HG03575 (cell line): Measurements from ENCODE around the gene ZFP36L1.

Source experiments
- ATAC-seq: cut with Tn5 transposase; IDR thresholded peaks from one replicate; pipeline ENCODE4 v1.9.1; 2021; ENCODE audit not compliant: unreplicated experiment, insufficient number of reproducible peaks, low FRiP score; ENCODE audit errors: extremely low read depth

Gene ZFP36L1

DNA sequence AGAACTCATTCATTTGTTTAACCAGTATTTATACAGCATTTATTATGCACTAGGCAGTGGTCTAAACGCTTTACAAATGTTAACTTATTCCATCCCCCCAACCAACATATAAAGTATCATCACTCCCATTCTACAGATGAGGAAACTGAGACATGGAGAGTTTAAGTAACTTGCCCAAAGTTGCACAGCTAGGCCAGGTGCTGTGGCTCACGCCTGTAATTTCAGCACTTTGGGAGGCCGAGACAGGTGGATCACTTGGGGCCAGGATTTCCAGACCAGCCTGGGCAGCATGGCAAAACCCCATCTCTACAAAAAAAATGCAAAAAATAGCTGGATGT, 37.9 kb downstream of the ZFP36L1 start:
- ATAC-seq, result no peak

GRCh38 chr14:68753690-68754089, 39.2 kb downstream of the ZFP36L1 start:
- no peak for ATAC-seq

DNA sequence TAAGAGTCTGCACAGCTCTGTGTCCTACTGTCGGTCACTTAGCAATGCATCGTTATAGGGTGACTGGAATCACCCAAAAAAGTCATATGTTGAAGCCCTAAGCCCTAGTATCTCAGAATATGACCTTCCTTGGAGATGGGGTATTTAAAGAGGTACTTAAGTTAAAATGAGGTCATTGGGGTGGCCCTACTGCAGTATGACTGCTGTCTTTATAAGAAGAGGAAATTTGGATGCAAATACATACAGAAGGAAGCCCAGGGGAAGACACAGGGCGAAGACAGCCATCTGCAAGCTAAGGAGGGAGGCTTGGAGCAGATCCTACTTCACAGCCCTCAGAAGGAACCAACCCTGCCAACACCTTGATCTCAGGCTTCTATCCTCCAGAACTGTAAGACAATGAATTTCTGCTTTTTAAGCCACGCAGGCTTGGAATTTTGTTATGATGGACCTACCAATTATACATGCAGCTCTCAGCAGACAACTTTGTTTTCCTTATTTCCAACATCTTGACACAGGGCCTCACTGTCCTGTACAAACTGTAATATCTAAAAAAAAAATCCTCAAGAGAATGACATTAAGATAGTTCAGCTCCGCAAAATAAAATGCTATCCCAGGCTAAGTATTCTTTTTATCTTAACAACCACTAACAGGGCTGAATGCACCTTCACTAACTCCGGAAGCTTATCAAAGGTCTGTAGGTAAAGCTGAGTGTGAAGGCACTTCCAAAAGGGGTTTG, 40.4 kb downstream of the ZFP36L1 start:
- ATAC-seq, result no peak

- no peak for ATAC-seq
Observed at GRCh38 chr14:68749487-68750475, 43.1 kb downstream of the ZFP36L1 start.

GRCh38 chr14:68748691-68749090, 44.2 kb downstream of the ZFP36L1 start:
- ATAC-seq, result no peak

- no peak for ATAC-seq
Observed at GRCh38 chr14:68748260-68748659, 44.6 kb downstream of the ZFP36L1 start.

DNA sequence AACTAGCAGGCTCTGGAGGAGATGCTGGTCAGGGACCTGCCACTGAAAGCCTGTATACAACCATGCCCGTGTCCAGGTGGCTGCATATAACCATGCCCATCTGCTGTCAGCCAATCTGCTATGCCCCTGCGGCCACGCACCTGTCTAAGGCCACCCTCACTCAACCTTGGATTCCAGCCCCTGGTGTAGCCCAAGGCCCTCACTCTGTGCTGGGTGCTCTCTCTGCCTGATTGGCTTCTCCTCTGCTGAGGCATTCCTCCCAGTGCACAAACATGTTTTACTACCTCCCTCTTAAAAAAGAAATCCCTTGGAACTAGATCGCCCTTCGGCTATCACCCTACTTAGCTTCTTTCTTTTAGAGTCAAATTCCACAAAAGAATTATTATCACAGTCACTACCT, 45.5 kb downstream of the ZFP36L1 start:
- ATAC-seq, result no peak

DNA sequence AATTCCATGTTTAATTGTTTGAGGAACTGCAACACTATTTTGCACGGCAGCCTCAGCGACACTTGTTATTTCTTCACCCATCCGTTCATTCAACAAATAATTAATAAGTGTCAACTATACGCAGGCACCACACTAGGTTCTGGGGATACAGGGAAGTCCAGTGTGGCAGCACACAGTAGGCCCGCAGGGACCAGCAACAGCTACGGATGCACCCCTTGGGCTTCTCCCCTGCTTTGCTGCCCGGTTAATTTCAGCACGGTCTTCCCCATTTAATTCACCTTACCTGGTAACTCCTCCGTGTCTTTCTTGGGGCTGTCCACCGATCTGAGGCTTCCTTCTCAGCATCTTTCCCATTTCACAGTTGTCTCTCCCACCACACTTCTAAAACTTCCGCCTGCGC, 48.3 kb downstream of the ZFP36L1 start:
- ATAC-seq, result no peak

DNA sequence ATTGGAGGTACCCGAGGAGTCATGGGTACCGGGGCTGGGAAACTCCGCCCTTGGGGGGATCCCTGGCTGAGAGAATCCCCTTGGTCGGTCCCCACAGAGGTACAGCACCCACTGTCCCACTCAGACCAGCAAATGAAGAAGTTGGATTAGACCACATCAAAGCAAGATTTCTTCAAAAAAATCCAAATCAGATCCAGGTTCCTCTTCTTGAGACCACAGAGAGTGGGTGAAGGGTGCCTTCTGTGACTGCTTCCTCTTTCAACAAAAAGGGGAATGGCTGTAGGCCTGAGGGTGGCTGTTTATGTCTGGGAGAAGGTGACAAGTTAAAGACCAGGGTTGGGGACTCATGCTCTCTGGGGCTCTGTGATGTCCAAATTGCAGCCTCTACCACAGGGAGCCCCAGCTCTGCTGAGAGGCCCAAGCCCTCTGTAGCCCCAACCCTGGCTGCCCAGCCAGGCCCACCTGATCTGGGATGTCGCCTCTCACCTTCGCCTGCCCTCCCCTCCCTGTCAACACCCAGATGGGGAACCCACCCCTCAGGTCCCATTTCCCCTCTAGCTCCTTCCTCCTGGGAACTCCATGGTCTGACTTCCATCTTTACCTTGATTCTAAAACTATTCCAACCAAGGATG, 50.9 kb downstream of the ZFP36L1 start:
- ATAC-seq, result no peak

DNA sequence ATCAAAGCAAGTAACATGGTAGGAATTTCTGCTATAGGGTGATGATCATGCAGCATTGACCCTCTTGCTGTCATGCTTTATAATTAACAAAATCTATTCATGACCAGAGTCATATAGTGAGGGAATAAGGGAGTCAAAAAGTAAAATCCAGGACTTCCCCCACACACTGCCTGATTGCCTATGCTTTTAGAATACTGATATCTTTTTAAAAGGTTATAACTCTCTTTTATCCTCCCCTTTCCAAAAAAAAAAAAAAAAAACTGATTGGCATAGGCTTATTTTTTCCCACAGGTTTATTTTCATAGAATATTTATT, 51.4 kb downstream of the ZFP36L1 start:
- no peak for ATAC-seq

DNA sequence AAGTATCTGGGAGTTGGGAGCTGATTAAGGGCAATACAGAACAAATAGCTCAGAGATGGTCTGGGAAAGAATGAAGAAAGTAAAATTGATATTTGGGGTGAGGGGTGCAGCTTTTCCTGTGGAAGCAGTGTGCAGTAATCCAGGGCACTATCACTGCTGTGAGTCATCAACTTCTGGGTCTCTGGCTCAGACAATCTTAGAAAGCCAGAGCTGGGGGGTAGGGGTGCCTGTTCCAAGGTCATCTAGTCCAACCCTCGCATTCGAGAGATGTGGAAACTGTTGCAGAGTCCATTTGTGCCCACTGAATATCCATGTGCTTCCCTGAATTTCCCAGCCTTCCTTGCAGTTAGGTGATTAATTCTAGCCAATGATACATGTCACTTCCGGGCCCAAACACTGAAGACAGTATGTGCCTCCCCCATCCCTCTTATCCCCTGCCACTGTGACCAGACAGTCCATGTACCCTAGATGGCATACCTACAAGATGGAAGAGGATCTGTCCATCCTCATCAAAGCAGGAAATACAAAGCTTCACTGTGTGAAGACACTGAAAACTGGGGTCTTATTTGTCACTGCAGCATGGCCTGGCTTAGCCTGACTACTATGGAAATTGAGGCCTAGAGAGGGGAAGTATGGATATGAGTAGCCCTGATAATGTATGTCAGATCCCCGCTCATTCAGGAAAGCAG, 51.9 kb downstream of the ZFP36L1 start:
- no peak for ATAC-seq

GRCh38 chr14:68739701-68740100, 53.2 kb downstream of the ZFP36L1 start:
- no peak for ATAC-seq

GRCh38 chr14:68738559-68738958, 54.3 kb downstream of the ZFP36L1 start:
- ATAC-seq, result no peak
